AG10803 (cell line): ENCODE results near the gene RNU2-63P.

Source experiments
- DNase-seq: peaks from one replicate; pipeline ENCODE4 v3.0.0; 2010; ENCODE audit warnings: low read depth
- H3K4me3 ChIP-seq: 2 replicates; pipeline ENCODE4 v1.5.1; 2011; ENCODE audit warnings: mild to moderate bottlenecking, low read length, control low read depth
- TF ChIP-seq, protein P1 (sequence below): conservative IDR thresholded peaks from 2 replicates; pipeline ENCODE4 v1.5.1; 2011; ENCODE audit warnings: mild to moderate bottlenecking, low read length, control low read depth, inconsistent platforms

The RNU2-63P gene

DNA sequence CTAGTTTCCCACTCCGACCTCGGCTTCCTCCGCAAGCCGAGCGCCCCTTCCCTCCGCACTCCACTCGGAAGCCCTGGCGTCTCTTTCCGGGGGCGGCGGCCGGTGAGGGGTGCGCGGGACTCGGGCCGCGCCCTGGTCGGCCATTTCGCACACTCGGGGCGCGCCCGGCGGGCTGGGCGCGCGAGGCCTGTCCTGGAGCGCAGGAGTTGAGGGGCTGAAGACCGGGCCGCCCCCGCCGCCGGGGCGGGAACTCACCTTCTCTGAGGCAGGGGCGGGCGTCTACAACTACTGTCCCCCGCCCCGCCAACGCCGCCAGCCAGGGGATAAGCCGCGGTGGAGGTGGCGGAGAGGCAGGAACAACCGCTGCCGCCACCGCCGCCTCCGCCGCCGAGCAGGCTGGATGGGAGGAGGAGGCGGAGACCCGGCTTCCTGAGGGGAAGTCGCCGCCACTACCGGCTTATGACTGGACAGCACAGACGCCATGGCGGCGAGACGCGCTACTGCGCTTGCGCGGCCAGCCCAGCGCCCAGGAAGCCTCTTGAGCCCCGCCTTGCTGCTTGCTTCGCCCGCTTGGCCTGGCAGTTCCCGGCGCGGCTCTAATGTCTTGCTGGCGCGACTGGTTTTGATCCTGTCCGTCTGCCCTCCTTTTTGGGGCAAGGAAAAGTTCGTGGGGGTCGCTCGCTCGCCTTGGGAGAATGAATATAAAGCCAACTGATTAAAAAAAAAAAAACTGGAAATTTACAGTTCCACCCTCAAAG, 39.2 kb upstream of the RNU2-63P start, which contains the start of gene KRCC1:
Gene KRCC1, minus strand, starts transcription at position 413 of the 758 bp plus-strand sequence. CDS start 27,220 bp downstream, outside the sequence.
- TF ChIP-seq, protein P1, sequence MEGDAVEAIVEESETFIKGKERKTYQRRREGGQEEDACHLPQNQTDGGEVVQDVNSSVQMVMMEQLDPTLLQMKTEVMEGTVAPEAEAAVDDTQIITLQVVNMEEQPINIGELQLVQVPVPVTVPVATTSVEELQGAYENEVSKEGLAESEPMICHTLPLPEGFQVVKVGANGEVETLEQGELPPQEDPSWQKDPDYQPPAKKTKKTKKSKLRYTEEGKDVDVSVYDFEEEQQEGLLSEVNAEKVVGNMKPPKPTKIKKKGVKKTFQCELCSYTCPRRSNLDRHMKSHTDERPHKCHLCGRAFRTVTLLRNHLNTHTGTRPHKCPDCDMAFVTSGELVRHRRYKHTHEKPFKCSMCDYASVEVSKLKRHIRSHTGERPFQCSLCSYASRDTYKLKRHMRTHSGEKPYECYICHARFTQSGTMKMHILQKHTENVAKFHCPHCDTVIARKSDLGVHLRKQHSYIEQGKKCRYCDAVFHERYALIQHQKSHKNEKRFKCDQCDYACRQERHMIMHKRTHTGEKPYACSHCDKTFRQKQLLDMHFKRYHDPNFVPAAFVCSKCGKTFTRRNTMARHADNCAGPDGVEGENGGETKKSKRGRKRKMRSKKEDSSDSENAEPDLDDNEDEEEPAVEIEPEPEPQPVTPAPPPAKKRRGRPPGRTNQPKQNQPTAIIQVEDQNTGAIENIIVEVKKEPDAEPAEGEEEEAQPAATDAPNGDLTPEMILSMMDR: no peak
- DNase-seq: peak; percentile 96
- H3K4me3 ChIP-seq: peak within 1 kb of the TSS; percentile 90

DNA sequence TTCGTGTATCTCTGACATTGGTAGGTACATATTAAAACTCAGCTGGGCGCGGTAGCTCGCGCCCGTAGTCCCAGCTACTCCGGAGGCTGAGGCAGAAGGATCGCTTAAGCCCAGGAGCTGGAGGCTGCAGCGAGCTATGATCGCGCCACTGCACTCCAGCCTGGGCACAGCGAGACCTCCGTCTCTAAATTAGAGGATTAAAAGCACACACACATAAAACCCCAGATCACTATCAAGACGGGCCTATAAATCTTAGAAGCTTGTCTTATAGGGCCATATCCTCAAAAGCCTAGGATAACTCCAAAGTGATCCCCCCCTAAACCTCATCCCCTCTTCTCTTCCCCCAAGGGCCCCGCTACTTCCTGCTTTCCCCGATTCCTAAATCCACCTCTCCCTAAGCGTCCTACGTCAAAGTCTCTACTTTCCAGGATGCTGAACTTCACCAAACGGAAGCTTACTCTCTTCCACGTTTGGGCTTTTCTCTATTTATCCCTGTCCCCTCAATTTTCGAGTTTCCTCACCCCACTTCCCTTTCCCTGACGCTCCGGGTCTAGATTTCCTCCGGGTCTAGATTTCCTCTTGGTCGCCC, 38.5 kb upstream of the RNU2-63P start:
- H3K4me3 ChIP-seq: peak overlapping the region; percentile 90
- peak; percentile 39 for DNase-seq
- TF ChIP-seq, protein P1: no peak

DNA sequence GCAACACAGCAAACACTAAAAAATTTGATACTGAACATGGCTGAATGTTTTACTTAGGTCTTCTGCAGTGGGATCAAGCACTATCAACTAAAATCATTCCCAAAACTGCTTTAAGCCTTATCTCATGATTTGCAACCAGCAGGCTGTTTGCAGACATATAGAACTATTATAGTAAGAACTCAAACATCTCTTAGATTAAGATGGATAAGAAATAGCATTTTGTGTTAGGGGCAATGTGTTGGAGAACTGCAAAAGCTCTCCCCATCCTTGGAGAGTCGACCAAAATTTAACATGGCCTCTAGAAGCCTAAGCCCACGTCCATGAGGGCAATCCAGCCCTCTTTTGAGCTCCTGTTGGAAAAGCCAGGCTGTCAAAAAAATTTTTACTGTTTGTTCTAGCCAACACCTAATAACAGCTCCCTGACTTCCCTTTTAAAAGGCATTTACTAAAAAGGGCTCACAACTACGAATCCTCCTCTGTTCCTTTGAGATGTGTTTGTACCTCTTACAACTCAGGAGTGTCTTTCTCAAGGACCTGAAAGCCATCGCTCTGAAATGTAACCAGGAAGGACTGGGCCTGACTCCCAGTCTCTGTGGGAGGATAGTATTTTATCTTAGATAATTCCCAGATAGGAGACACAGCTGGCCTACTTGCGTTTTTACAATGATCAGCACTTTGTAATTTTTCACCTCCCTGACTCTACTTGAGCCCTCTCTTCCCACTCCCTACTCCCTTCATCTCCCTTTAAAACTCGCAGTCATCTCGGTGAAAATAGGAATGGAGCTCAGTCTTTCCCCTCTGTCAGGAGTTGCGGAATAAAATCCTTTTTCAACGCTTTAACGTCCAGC, 37.8 kb upstream of the RNU2-63P start:
- DNase-seq: no peak
- H3K4me3 ChIP-seq: peak overlapping the region; percentile 90
- TF ChIP-seq, protein P1: no peak

DNA sequence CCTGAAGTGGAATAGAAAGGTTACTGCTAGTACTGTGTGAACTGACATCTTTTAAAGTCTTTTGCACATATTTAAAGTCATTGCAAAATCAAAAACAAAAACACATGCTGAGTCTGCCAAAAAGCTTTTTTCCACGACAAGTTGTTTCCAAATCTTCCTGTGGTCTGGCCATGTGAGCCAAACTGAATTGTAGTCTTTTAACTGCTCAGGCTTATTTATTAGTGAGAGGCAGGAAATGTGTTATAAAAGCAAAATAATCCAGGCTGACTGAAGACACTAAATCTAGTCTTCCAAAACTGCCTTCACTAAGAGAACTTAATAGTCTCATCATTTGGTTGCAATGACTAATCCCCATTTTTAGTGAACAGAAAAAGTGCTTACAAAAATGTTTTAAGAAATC, 36.9 kb upstream of the RNU2-63P start:
- H3K4me3 ChIP-seq: no peak overlapping the region
- DNase-seq: peak; percentile 97
- TF ChIP-seq, protein P1: no peak

DNA sequence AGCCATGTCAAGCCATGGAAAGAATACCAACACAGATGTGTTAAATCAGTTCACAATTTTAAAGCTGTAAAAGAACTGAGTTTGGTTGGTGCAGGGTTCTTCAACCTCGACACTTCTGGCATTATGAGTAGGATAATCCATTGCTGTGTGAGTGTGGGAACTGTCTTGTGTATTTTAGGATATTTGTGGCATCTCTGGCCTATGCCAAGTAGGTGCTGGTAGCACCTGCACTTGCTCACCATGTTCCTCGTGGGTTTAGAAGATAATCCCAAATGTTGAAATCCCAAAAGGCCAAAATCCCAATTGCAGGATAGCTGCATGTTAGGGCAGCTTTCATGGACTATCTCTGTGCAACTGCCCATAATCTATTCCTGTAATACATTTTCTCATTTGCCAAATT, 35.4 kb upstream of the RNU2-63P start:
- no peak for DNase-seq
- no peak overlapping the region for H3K4me3 ChIP-seq
- TF ChIP-seq, protein P1: no peak

DNA sequence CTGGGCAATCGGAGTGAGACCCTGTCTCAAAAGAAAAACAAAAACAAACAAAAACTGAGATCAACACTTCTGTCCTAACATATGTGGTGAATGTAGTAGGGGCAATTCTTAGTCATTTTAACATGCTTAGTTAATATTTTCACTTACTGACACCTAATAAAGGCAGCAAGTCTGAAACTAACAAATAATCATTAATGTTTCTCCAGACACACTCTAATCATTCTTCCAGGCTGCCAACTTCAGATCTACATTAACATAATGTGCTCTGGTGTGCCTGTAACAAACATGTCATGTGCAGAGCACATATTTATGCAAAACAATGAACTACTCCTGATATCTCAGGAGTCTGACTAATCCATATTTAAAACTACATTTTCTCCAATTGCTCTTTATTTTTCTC, 33.3 kb upstream of the RNU2-63P start:
- H3K4me3 ChIP-seq: no peak overlapping the region
- TF ChIP-seq, protein P1: no peak

More for the DNA sequence above, 33.3 kb upstream of the RNU2-63P start:
- no peak for DNase-seq
